ENCODE data around the gene DLG2.

DLG2 gene

DNA sequence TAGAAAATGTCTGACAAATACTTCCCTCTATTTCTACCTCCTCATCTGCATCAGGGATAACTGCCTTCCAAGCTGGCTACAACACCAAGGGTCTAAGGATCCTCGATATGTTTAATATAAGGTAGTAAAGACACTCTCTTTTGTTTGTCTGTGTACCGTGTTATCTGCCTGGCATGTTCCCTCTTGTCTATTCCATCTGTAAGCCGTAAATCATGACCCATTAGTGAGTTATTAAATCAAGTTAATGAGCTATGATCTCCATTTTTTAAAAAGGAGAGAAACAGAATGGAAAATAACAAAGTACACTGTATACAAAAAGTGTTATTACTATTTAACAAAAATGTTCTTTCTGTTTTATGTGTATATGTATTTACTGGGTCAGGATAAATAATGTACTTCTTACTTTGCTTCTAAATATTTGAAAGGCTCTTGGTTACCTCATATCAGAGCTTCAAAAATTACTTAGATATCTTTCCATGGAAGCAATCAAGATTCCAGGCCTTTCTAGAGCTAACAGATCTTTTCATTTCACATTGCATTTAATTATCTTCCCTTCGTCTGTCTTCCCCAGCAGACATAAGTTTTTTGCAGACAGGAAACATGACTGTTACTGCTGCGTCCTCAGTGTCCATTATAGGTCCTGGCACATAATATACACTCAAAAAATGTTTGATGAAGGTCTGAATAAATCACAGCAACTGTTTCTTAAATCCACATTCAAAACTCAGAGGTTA is 1998.4 kb downstream of the DLG2 start:
- Histone ChIP-seq H3K9me3 (ENCODE audit: control insufficient read depth, insufficient read depth, low read length) (no peaks in the 10 kb centered on the region), H3F3A (ENCODE audit: control insufficient read depth, insufficient read depth) (no peaks in the 10 kb centered on the region), H3K27ac (ENCODE audit: low read depth, low read length) (no peak overlapping the region), H3K4me2 (ENCODE audit: low read length) (no peak overlapping the region), H4K20me1 (ENCODE audit: control insufficient read depth, insufficient read depth, low read depth, low read length) (no peaks in the 10 kb centered on the region), H3K4me1 (ENCODE audit: control insufficient read depth, low read length) (peaks cover 3% of the 10 kb centered on the region; the same call in 1 of the 2 replicates), H3K36me3 (ENCODE audit: control insufficient read depth, low read length) (no peaks in the 10 kb centered on the region), H3K4me3 (ENCODE audit: low read length) (no peak overlapping the region), H3K27me3 (ENCODE audit: control insufficient read depth, low read length) (no peaks in the 10 kb centered on the region), H3K79me2 (ENCODE audit: control insufficient read depth, low read length) (no peaks in the 10 kb centered on the region), H3K9me2 (replicated peaks; ENCODE audit: control insufficient read depth, low read length) (no peaks in the 10 kb centered on the region)
- TF ChIP-seq EZH2phosphoT487 (IDR thresholded peaks at IDR 0.05; ENCODE audit: borderline replicate concordance, low read length): no peak
- TF ChIP-seq, protein P1, sequence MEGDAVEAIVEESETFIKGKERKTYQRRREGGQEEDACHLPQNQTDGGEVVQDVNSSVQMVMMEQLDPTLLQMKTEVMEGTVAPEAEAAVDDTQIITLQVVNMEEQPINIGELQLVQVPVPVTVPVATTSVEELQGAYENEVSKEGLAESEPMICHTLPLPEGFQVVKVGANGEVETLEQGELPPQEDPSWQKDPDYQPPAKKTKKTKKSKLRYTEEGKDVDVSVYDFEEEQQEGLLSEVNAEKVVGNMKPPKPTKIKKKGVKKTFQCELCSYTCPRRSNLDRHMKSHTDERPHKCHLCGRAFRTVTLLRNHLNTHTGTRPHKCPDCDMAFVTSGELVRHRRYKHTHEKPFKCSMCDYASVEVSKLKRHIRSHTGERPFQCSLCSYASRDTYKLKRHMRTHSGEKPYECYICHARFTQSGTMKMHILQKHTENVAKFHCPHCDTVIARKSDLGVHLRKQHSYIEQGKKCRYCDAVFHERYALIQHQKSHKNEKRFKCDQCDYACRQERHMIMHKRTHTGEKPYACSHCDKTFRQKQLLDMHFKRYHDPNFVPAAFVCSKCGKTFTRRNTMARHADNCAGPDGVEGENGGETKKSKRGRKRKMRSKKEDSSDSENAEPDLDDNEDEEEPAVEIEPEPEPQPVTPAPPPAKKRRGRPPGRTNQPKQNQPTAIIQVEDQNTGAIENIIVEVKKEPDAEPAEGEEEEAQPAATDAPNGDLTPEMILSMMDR (IDR thresholded peaks at IDR 0.05; ENCODE audit: low read depth, low read length, poor library complexity, severe bottlenecking): no peak

DNA sequence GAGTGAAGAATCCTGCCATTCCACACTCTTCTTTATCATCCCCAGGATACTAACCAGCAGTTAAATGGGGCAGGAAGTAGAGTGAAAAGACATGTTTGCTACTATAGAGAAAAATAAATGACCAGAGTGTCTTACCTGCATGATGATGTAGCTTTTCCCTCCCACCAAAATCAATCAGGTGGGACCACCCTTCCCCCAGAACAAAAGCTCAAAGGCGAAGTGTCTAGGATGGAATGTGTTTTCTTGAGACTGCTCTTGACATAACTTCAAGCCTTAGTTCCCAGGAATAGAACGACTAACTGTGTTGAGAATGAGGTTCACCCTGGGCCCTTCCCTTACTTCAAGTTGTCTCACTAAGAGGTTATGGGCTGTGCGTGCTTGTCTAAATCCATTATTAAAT is 2001.8 kb downstream of the DLG2 start:
- no peaks in the 10 kb centered on the region for H3K27me3 ChIP-seq (ENCODE audit: control insufficient read depth, low read length)
- H3K4me2 ChIP-seq (ENCODE audit: low read length): no peak overlapping the region
- H4K20me1 ChIP-seq (ENCODE audit: control insufficient read depth, insufficient read depth, low read depth, low read length): no peaks in the 10 kb centered on the region
- no peaks in the 10 kb centered on the region for H3K9me2 ChIP-seq (replicated peaks; ENCODE audit: control insufficient read depth, low read length)
- no peaks in the 10 kb centered on the region for H3K36me3 ChIP-seq (ENCODE audit: control insufficient read depth, low read length)
- no peaks in the 10 kb centered on the region for H3F3A ChIP-seq (ENCODE audit: control insufficient read depth, insufficient read depth)
- H3K4me3 ChIP-seq (ENCODE audit: low read length): no peak overlapping the region
- no peak overlapping the region for H3K27ac ChIP-seq (ENCODE audit: low read depth, low read length)
- H3K79me2 ChIP-seq (ENCODE audit: control insufficient read depth, low read length): no peaks in the 10 kb centered on the region
- TF ChIP-seq, protein P1 (IDR thresholded peaks at IDR 0.05; ENCODE audit: low read depth, low read length, poor library complexity, severe bottlenecking): no peak
- peaks cover 3% of the 10 kb centered on the region; the same call in 1 of the 2 replicates for H3K4me1 ChIP-seq (ENCODE audit: control insufficient read depth, low read length)
- no peaks in the 10 kb centered on the region for H3K9me3 ChIP-seq (ENCODE audit: control insufficient read depth, insufficient read depth, low read length)

DNA sequence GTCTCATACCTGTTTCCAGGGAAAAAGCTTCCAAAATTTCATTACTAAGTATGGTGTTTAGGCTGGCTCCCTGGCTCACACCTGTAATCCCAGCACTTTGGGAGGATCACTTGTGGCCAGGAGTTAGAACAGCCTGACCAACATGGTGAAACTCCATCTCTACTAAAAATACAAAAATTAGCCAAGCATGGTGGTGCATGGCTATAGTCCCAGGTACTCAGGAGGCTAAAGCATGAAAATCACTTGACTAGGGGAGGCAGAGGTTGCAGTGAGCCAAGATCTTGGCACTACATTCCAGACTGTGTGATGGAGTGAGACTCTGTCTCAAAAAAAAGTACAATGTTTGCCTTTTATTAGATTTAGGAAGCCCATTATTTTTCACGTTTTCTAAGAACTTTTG is 2009.5 kb downstream of the DLG2 start:
- no peaks in the 10 kb centered on the region for H3K27me3 ChIP-seq (ENCODE audit: control insufficient read depth, low read length)
- H3K4me2 ChIP-seq (ENCODE audit: low read length): no peak overlapping the region
- H3F3A ChIP-seq (ENCODE audit: control insufficient read depth, insufficient read depth): no peaks in the 10 kb centered on the region
- H3K4me1 ChIP-seq (ENCODE audit: control insufficient read depth, low read length): no peaks in the 10 kb centered on the region
- H3K9me2 ChIP-seq (replicated peaks; ENCODE audit: control insufficient read depth, low read length): no peaks in the 10 kb centered on the region
- no peak for TF ChIP-seq EZH2phosphoT487 (IDR thresholded peaks at IDR 0.05; ENCODE audit: borderline replicate concordance, low read length)
- TF ChIP-seq, protein P1 (IDR thresholded peaks at IDR 0.05; ENCODE audit: low read depth, low read length, poor library complexity, severe bottlenecking): no peak
- no peak overlapping the region for H3K4me3 ChIP-seq (ENCODE audit: low read length)
- H3K27ac ChIP-seq (ENCODE audit: low read depth, low read length): no peak overlapping the region
- H3K36me3 ChIP-seq (ENCODE audit: control insufficient read depth, low read length): no peaks in the 10 kb centered on the region
- H4K20me1 ChIP-seq (ENCODE audit: control insufficient read depth, insufficient read depth, low read depth, low read length): no peaks in the 10 kb centered on the region
- no peaks in the 10 kb centered on the region for H3K9me3 ChIP-seq (ENCODE audit: control insufficient read depth, insufficient read depth, low read length)
- no peaks in the 10 kb centered on the region for H3K79me2 ChIP-seq (ENCODE audit: control insufficient read depth, low read length)

Data from DOHH2 (cell line).